Liver (tissue), 9 donors: Measurements from ENCODE around the gene ALDH9A1. TPM values are rescaled to one million over a fixed set of nuclear protein-coding genes. Genes with fewer than 3 reads are reported as not detected.
"Not testable (repeated sequence)": the region's sequence is repeated elsewhere in the genome, so short reads cannot be mapped to it uniquely, and the experiment has no call there.

Experiments used
- DNase-seq: peaks from one replicate; pipeline ENCODE4 v3.0.0-alpha.2; 2017; ENCODE audit warnings: low spot score
- H3K27ac ChIP-seq, 2 donors: one replicate each; pipeline ENCODE4 v1.7.0; 2013; ENCODE audit warnings: inconsistent platforms in 2 of 2, low read length in 2 of 2, control low read depth in 1 of 2, low read depth in 1 of 2, mild to moderate bottlenecking in 1 of 2
- H3K27me3 ChIP-seq, 4 donors: one replicate each; pipeline versions ENCODE4 v1.6.1 to v1.7.0; 2013; ENCODE audit warnings: low read length in 3 of 4, inconsistent platforms in 1 of 4, mild to moderate bottlenecking in 1 of 4, moderate library complexity in 1 of 4; ENCODE audit not compliant: control insufficient read depth in 4 of 4, insufficient read depth in 4 of 4
- H3K36me3 ChIP-seq, 4 donors: one replicate each; pipeline versions ENCODE4 v1.6.1 to v1.7.0; 2013; ENCODE audit warnings: low read length in 3 of 4, mild to moderate bottlenecking in 3 of 4, low read depth in 1 of 4, moderate library complexity in 1 of 4; ENCODE audit not compliant: control insufficient read depth in 4 of 4, insufficient read depth in 3 of 4
- H3K4me1 ChIP-seq, 4 donors: one replicate each; pipeline versions ENCODE4 v1.6.1 to v1.7.0; 2013; ENCODE audit warnings: low read length in 3 of 4, mild to moderate bottlenecking in 3 of 4, moderate library complexity in 1 of 4; ENCODE audit not compliant: control insufficient read depth in 4 of 4, insufficient read depth in 4 of 4
- H3K4me3 ChIP-seq, 3 donors: one replicate each; pipeline versions ENCODE4 v1.6.1 to v1.7.0; 2013; ENCODE audit warnings: low read length in 3 of 3, control low read depth in 1 of 3, low read depth in 1 of 3, mild to moderate bottlenecking in 1 of 3
- H3K9ac ChIP-seq, 2 donors: one replicate each; pipeline ENCODE4 v1.7.0; 2013; ENCODE audit warnings: low read length in 2 of 2, mild to moderate bottlenecking in 2 of 2, moderate library complexity in 2 of 2, control low read depth in 1 of 2, low read depth in 1 of 2
- H3K9me3 ChIP-seq, 4 donors: one replicate each; pipeline versions ENCODE4 v1.6.1 to v1.7.0; 2013; ENCODE audit warnings: low read length in 3 of 4; ENCODE audit not compliant: control insufficient read depth in 4 of 4
- CTCF ChIP-seq: fragments of 150-350 bp; IDR thresholded peaks from 2 replicates; pipeline ENCODE4 v1.5.1; 2017; ENCODE audit warnings: improper control_type of control experiment, low read depth, low read length; ENCODE audit not compliant: missing input control
- EGR1 ChIP-seq, 2 donors: IDR thresholded peaks; 2 replicates each; pipeline ENCODE4 v1.6.1; 2016 to 2018; ENCODE audit warnings: antibody characterized with exemption in 2 of 2, low read depth in 2 of 2
- FOXA1 ChIP-seq: IDR thresholded peaks from 2 replicates; pipeline ENCODE4 v1.6.1; 2016; ENCODE audit warnings: antibody characterized with exemption
- FOXA2 ChIP-seq: IDR thresholded peaks from 2 replicates; pipeline ENCODE4 v1.6.1; 2016; ENCODE audit warnings: antibody characterized with exemption
- GABPA ChIP-seq, 2 donors: IDR thresholded peaks in 1 of 2; conservative IDR thresholded peaks in 1 of 2; 2 replicates each; pipeline ENCODE4 v1.6.1; 2016; ENCODE audit warnings: antibody characterized with exemption in 2 of 2, mild to moderate bottlenecking in 1 of 2, moderate library complexity in 1 of 2
- HNF4A ChIP-seq, 2 donors: conservative IDR thresholded peaks; 2 replicates each; pipeline ENCODE4 v1.6.1; 2016; ENCODE audit warnings: antibody characterized with exemption in 2 of 2, mild to moderate bottlenecking in 2 of 2
- HNF4G ChIP-seq: IDR thresholded peaks from 2 replicates; pipeline ENCODE4 v1.6.1; 2016; ENCODE audit warnings: antibody characterized with exemption
- JUND ChIP-seq, 2 donors: IDR thresholded peaks; 2 replicates each; pipeline ENCODE4 v1.6.1; 2016; ENCODE audit warnings: antibody characterized with exemption in 2 of 2
- NR2F2 ChIP-seq: IDR thresholded peaks from 2 replicates; pipeline ENCODE4 v1.6.1; 2016; ENCODE audit warnings: antibody characterized with exemption
- RAD21 ChIP-seq, 2 donors: IDR thresholded peaks; 2 replicates each; pipeline ENCODE4 v1.6.1; 2016; ENCODE audit warnings: antibody characterized with exemption in 2 of 2, mild to moderate bottlenecking in 2 of 2
- REST ChIP-seq: IDR thresholded peaks from 2 replicates; pipeline ENCODE4 v1.6.1; 2016; ENCODE audit warnings: antibody characterized with exemption, mild to moderate bottlenecking
- RXRA ChIP-seq, 2 donors: IDR thresholded peaks; 2 replicates each; pipeline ENCODE4 v1.6.1; 2017 to 2018; ENCODE audit warnings: antibody characterized with exemption in 2 of 2, mild to moderate bottlenecking in 1 of 2
- SP1 ChIP-seq: IDR thresholded peaks from 2 replicates; pipeline ENCODE4 v1.6.1; 2018; ENCODE audit warnings: antibody characterized with exemption, mild to moderate bottlenecking
- TAF1 ChIP-seq: conservative IDR thresholded peaks from 2 replicates; pipeline ENCODE4 v1.6.1; 2016; ENCODE audit warnings: antibody characterized with exemption, mild to moderate bottlenecking
- YY1 ChIP-seq: IDR thresholded peaks from 2 replicates; pipeline ENCODE4 v1.6.1; 2016; ENCODE audit warnings: antibody characterized with exemption, mild to moderate bottlenecking
- WGBS: extraction: QIAGEN DNeasy Blood & Tissue Kit; methylation state at CpG from one replicate; pipeline ENCODE4 v1.1.7; 2013; 5-methylcytosine and 5-hydroxymethylcytosine counted together
- polyA plus RNA-seq, 2 donors: library from polyadenylated mRNA; stranded (reverse) in 1 of 2; unstranded in 1 of 2; fragments of 200-250 nt in 1 of 2; fragments of >200 nt in 1 of 2; fragmentation: Nextera tagmentation in 1 of 2; extraction: Ambion mirVana in 1 of 2; gene quantifications; one replicate each; pipeline versions ENCODE4 v1.2.1 to v1.2.3, GENCODE V29; 2013 to 2015
- total RNA-seq, 2 donors: library from RNA; depleted of rRNA; stranded (reverse); fragments of >200 nt; gene quantifications; one replicate each; pipeline ENCODE4 v1.2.3, GENCODE V29; 2014
- TF ChIP-seq, protein P1 (sequence below): IDR thresholded peaks from 2 replicates; pipeline ENCODE4 v1.6.1; 2016; ENCODE audit warnings: antibody characterized with exemption
- TF ChIP-seq, protein P2 (sequence below): IDR thresholded peaks from 2 replicates; pipeline ENCODE4 v1.6.1; 2016; ENCODE audit warnings: antibody characterized with exemption
- TF ChIP-seq, protein P3 (sequence below): IDR thresholded peaks from 2 replicates; pipeline ENCODE4 v1.6.1; 2016; ENCODE audit warnings: antibody characterized with exemption
- donor health status: healthy.
- donor health status: healthy.
- donor health status: healthy.
- donor health status: healthy.
- donor health status: healthy.

Gene ALDH9A1
- total and polyA plus RNA-seq, 4 donors = 42.8 to 93.4 (median 79.8) TPM

DNA sequence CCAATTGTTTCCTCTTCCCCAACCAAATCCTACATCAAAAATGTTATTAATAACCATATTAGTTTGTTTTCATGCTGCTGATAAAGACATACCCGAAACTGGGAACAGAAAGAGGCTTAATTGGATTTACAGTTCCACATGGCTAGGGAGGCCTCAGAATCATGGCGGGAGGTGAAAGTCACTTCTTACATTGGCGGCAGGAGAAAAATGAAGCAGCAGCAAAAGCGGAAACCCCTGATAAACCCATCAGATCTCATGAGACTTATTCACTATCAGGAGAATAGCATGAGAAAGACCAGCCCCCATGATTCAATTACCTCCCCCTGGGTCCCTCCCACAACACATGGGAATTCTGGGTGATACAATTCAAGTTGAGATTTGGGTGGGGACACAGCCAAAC lies 17.6 kb downstream of the ALDH9A1 start:
- WGBS = 97% methylated on average over 4 of the region's 4 CpGs
- not testable (repeated sequence) for H3K27me3 ChIP-seq, DNase-seq, H3K9me3 ChIP-seq, H3K9ac ChIP-seq, H3K4me3 ChIP-seq
- Histone ChIP-seq H3K27ac (peak overlapping the region; percentile 19 to 69), H3K36me3 (peaks cover 4 to 43% (median 35%) of the 10 kb centered on the region in 4 donors), H3K4me1 (peaks cover 0 to 18% (median 9%) of the 10 kb centered on the region in 4 donors)

- DNase-seq = no peak
- Histone ChIP-seq H3K9me3 (no peaks in the 10 kb centered on the region), H3K27ac (peak overlapping the region; percentile 19 to 69), H3K4me1 (peaks cover 0 to 18% (median 9%) of the 10 kb centered on the region in 4 donors), H3K9ac (no peak overlapping the region), H3K4me3 (no peak overlapping the region), H3K27me3 (no peaks in the 10 kb centered on the region), H3K36me3 (peaks cover 5 to 47% (median 37%) of the 10 kb centered on the region in 4 donors)
- TF ChIP-seq TAF1 (no peak), YY1 (peak; percentile 28), EGR1 (IDR thresholded peaks at IDR 0.05; ENCODE audit: low read depth in 2 of 2) (no peak), RXRA (IDR thresholded peaks at IDR 0.05) (peak; percentile 92), NR2F2 (no peak), REST (no peak), HNF4A (conservative IDR thresholded peaks at IDR 0.05) (peak; percentile 90), FOXA2 (peak; percentile 48), SP1 (peak; percentile 89), FOXA1 (peak; percentile 55), RAD21 (IDR thresholded peaks at IDR 0.05) (peak; percentile 44 to 58), JUND (IDR thresholded peaks at IDR 0.05) (peak in 1 of 2 donors; percentile 57), CTCF (no peak), GABPA (IDR thresholded peaks at IDR 0.05 in 1 of 2, conservative IDR thresholded peaks at IDR 0.05 in 1 of 2) (no peak), HNF4G (peak; percentile 70)
- TF ChIP-seq, protein P1, sequence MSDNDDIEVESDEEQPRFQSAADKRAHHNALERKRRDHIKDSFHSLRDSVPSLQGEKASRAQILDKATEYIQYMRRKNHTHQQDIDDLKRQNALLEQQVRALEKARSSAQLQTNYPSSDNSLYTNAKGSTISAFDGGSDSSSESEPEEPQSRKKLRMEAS = peak; percentile 80
- TF ChIP-seq, protein P2, sequence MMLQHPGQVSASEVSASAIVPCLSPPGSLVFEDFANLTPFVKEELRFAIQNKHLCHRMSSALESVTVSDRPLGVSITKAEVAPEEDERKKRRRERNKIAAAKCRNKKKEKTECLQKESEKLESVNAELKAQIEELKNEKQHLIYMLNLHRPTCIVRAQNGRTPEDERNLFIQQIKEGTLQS = no peak
- TF ChIP-seq, protein P3, sequence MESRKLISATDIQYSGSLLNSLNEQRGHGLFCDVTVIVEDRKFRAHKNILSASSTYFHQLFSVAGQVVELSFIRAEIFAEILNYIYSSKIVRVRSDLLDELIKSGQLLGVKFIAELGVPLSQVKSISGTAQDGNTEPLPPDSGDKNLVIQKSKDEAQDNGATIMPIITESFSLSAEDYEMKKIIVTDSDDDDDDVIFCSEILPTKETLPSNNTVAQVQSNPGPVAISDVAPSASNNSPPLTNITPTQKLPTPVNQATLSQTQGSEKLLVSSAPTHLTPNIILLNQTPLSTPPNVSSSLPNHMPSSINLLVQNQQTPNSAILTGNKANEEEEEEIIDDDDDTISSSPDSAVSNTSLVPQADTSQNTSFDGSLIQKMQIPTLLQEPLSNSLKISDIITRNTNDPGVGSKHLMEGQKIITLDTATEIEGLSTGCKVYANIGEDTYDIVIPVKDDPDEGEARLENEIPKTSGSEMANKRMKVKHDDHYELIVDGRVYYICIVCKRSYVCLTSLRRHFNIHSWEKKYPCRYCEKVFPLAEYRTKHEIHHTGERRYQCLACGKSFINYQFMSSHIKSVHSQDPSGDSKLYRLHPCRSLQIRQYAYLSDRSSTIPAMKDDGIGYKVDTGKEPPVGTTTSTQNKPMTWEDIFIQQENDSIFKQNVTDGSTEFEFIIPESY = peak; percentile 35
- 32% methylated on average over 2 of the region's 2 CpGs for WGBS
These were observed 18.1 kb downstream of the ALDH9A1 start for GRCh38 chr1:165680303-165680702.
